Activated T-cell treated with anti-CD3 and anti-CD28 coated beads, Interleukin-2, amount 50 U/mL, for 24 hours (primary cell): ENCODE measurements around the gene H2AZ2.
"Not testable (repeated sequence)": the region's sequence is repeated elsewhere in the genome, so short reads cannot be mapped to it uniquely, and the experiment has no call there.

ENCODE experiments used
- DNase-seq: peaks from one replicate; pipeline ENCODE4 v3.0.0-alpha.2; 2020
- H3K27ac Mint-ChIP-seq: 2 replicates; pipeline ENCODE4 v1.8.0; 2020; ENCODE audit warnings: mild to moderate bottlenecking, mixed read lengths
- H3K27me3 Mint-ChIP-seq: 2 replicates; pipeline ENCODE4 v1.8.0; 2020; ENCODE audit warnings: mixed read lengths
- H3K36me3 Mint-ChIP-seq: 2 replicates; pipeline ENCODE4 v1.8.0; 2020; ENCODE audit warnings: low read depth, mixed read lengths
- H3K4me1 Mint-ChIP-seq: 2 replicates; pipeline ENCODE4 v1.8.0; 2020; ENCODE audit warnings: low read depth, mixed read lengths
- H3K4me3 Mint-ChIP-seq: 2 replicates; pipeline ENCODE4 v1.8.0; 2020; ENCODE audit warnings: mild to moderate bottlenecking, moderate library complexity, mixed read lengths
- H3K9me3 Mint-ChIP-seq: 2 replicates; pipeline ENCODE4 v1.8.0; 2020; ENCODE audit warnings: mixed read lengths

Gene H2AZ2

DNA sequence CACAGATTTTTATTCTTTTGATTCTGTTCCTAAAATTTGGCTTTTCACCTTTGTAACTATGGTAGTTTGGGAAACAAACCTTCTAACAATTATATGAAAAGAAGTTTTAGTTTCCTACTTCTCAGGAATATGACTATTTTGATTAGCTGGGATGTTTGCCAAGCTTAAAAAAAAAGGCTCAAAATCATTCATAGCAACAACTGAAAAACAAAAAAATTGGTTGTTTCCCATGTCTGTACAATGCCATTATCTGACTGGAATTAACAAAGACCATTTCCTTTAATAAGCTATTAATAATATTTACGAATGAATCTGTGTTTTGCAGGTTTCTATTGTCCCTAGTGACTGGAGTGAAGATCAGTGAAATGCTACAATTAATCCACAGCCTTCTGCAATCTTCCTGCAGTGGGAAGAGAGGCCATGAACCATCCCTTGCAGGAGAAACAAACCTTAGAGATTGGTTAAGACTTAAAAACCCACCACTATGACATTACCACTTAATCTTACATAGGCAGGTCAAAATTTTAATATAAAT is 33.2 kb upstream of the H2AZ2 start:
- DNase-seq: no peak
- H3K4me3 Mint-ChIP-seq: peak overlapping the region; percentile 87
- H3K27me3 Mint-ChIP-seq: no peaks in the 10 kb centered on the region
- peaks cover 5% of the 10 kb centered on the region for H3K9me3 Mint-ChIP-seq
- H3K36me3 Mint-ChIP-seq: peaks cover 86% of the 10 kb centered on the region
- H3K4me1 Mint-ChIP-seq: peaks cover 61% of the 10 kb centered on the region
- peak overlapping the region; percentile 55 for H3K27ac Mint-ChIP-seq

- Mint-ChIP-seq H3K4me3 (peak overlapping the region; percentile 87), H3K4me1 (peaks cover 56% of the 10 kb centered on the region), H3K27me3 (no peaks in the 10 kb centered on the region), H3K9me3 (peaks cover 5% of the 10 kb centered on the region), H3K27ac (peak overlapping the region; percentile 56), H3K36me3 (peaks cover 83% of the 10 kb centered on the region)
- DNase-seq: no peak
These were observed 32.6 kb upstream of the H2AZ2 start for GRCh38 chr7:44880317-44881018.

DNA sequence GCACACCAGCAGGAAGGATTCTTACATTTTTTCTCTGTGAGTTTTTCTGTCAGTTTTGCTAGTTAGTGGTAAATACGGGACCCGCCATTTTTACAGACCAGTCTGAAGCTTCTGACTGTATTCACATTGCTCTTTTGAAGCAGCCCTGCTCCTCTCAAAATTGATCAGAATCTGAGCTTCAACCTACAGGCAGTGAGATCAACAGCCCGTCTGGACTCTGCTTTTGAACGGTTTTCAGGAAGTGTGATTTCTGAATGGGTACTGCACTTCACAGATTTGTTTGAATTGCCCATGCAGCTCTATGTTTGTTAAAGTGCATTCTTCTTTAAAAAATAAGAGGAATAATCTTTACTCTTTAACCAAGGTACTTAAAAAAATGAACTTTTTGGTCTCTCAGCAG is 28.5 kb upstream of the H2AZ2 start:
- Mint-ChIP-seq H3K4me3 (no peak overlapping the region), H3K27ac (no peak overlapping the region), H3K36me3 (peaks cover 50% of the 10 kb centered on the region), H3K9me3 (no peaks in the 10 kb centered on the region), H3K27me3 (no peaks in the 10 kb centered on the region), H3K4me1 (peaks cover 24% of the 10 kb centered on the region)
- DNase-seq: no peak

- Mint-ChIP-seq H3K36me3 (peaks cover 38% of the 10 kb centered on the region), H3K27ac (no peak overlapping the region), H3K27me3 (no peaks in the 10 kb centered on the region), H3K4me3 (no peak overlapping the region), H3K9me3 (no peaks in the 10 kb centered on the region), H3K4me1 (peaks cover 12% of the 10 kb centered on the region)
- no peak for DNase-seq
These were observed 27.4 kb upstream of the H2AZ2 start for GRCh38 chr7:44875241-44875640.

DNA sequence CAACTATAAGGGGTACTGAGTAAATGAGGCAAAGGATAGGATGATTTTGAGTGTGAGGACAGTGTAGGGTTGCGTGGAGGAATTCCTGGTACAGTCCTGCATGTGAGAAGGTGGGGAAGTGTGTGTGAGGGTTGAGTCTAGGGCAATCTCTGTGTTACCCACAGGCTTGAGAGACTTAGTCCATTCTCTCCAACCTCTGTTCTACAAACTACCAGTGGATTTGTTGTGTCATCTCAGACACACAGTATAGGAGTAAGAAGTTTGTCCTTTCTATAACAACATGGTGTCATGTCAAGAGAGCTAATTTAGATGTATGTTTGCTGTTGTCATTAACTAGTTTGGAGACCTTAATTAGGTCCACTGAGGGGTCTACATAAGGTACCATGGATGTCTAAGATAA is 24.9 kb upstream of the H2AZ2 start:
- no peak overlapping the region for H3K4me3 Mint-ChIP-seq
- H3K4me1 Mint-ChIP-seq: peaks cover 3% of the 10 kb centered on the region
- DNase-seq: no peak
- H3K27ac Mint-ChIP-seq: no peak overlapping the region
- peaks cover 18% of the 10 kb centered on the region for H3K36me3 Mint-ChIP-seq
- H3K27me3 Mint-ChIP-seq: no peaks in the 10 kb centered on the region
- H3K9me3 Mint-ChIP-seq: no peaks in the 10 kb centered on the region

DNA sequence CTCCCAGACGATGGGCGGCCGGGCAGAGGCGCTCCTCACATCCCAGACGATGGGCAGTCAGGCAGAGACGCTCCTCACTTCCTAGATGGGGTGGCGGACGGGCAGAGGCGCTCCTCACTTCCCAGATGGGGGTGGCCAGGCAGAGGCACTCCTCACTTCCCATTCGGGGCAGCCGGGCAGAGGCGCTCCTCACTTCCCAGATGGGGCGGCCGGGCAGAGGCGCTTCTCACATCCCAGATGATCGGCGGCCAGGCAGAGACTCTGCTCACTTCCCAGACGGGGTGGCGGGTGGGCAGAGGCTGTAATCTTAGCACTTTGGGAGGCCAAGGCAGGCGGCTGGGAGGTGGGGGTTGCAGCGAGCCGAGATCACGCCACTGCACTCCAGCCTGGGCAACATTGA is 24.0 kb upstream of the H2AZ2 start:
- H3K9me3 Mint-ChIP-seq: not testable (repeated sequence)

GRCh38 chr7:44870780-44871179 is 22.9 kb upstream of the H2AZ2 start:
- H3K36me3 Mint-ChIP-seq, H3K9me3 Mint-ChIP-seq, H3K4me1 Mint-ChIP-seq, H3K27me3 Mint-ChIP-seq, H3K4me3 Mint-ChIP-seq, DNase-seq, H3K27ac Mint-ChIP-seq: not testable (repeated sequence)

More for the DNA sequence above, 24.0 kb upstream of the H2AZ2 start:
- H3K4me1 Mint-ChIP-seq, DNase-seq, H3K27ac Mint-ChIP-seq, H3K27me3 Mint-ChIP-seq, H3K4me3 Mint-ChIP-seq: not testable (repeated sequence)
- H3K36me3 Mint-ChIP-seq: peaks cover 11% of the 10 kb centered on the region

- DNase-seq, H3K27me3 Mint-ChIP-seq, H3K36me3 Mint-ChIP-seq, H3K9me3 Mint-ChIP-seq, H3K4me3 Mint-ChIP-seq, H3K4me1 Mint-ChIP-seq, H3K27ac Mint-ChIP-seq: not testable (repeated sequence)
These were observed 22.4 kb upstream of the H2AZ2 start for GRCh38 chr7:44870336-44870735.

GRCh38 chr7:44867073-44867995 is 19.4 kb upstream of the H2AZ2 start:
- no peaks in the 10 kb centered on the region for H3K36me3 Mint-ChIP-seq
- no peak overlapping the region for H3K27ac Mint-ChIP-seq
- no peak overlapping the region for H3K4me3 Mint-ChIP-seq
- no peaks in the 10 kb centered on the region for H3K9me3 Mint-ChIP-seq
- DNase-seq: no peak
- H3K27me3 Mint-ChIP-seq: peaks cover 4% of the 10 kb centered on the region
- peaks cover 7% of the 10 kb centered on the region for H3K4me1 Mint-ChIP-seq

GRCh38 chr7:44861949-44862348 is 14.1 kb upstream of the H2AZ2 start:
- not testable (repeated sequence) for H3K4me3 Mint-ChIP-seq, H3K36me3 Mint-ChIP-seq, H3K4me1 Mint-ChIP-seq, H3K27me3 Mint-ChIP-seq, H3K9me3 Mint-ChIP-seq, H3K27ac Mint-ChIP-seq, DNase-seq

DNA sequence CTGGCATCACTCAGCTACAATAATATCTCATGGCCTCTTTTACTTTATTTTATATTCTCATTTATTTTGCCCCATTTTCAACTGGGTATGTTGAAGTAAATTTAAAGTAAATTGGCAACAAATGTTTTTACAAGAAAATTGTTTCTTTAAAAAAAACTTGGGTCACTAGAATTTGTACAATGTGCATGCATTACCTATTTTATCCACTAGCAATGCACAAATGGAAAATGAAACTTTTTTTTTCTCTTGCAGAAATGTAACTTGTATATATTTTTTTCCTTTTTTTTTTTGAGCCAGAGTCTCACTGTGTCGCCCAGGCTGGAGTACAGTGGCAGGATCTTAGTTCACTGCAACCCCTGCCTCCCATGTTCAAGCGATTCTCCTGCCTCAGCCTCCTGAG is 10.3 kb upstream of the H2AZ2 start:
- H3K27me3 Mint-ChIP-seq: peaks cover 4% of the 10 kb centered on the region
- no peak overlapping the region for H3K27ac Mint-ChIP-seq
- H3K9me3 Mint-ChIP-seq: no peaks in the 10 kb centered on the region
- no peak overlapping the region for H3K4me3 Mint-ChIP-seq
- no peaks in the 10 kb centered on the region for H3K36me3 Mint-ChIP-seq
- H3K4me1 Mint-ChIP-seq: peaks cover 26% of the 10 kb centered on the region
- DNase-seq: no peak

DNA sequence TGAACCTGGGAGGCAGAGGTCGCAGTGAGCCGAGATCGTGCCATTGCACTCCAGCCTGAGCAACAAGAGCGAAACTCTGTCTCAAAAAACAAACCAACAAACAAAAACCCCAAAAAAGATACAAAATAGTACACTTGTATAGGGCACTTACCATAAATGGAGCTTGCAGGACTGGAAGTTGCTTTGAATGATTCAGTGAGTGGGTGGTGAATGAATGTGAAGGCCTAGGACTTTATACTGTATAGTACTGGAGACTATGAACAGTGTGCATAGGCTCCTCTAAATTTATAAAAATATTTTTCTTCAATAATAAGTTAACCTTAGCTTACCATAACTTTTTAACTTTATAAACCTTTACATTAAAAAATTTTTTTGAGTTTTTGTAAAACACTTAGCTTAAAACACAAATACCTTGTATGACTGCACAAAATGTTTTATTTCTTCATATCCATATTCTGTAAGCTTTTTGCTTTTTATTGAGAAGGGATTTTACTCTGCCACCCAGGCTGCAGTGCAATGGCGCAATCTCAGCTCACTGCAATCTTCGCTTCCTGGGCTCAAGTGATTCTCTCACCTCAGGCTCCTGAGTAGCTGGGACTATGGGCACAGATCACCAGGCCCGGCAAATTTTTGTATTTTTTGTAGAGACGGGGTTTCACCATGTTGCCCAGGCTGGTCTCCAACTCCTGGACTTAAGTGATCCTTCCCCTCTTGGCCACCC is 6.9 kb upstream of the H2AZ2 start:
- H3K27ac Mint-ChIP-seq: no peak overlapping the region
- no peak overlapping the region for H3K4me3 Mint-ChIP-seq
- H3K4me1 Mint-ChIP-seq: peaks cover 34% of the 10 kb centered on the region
- no peaks in the 10 kb centered on the region for H3K9me3 Mint-ChIP-seq
- no peaks in the 10 kb centered on the region for H3K36me3 Mint-ChIP-seq
- no peak for DNase-seq
- H3K27me3 Mint-ChIP-seq: no peaks in the 10 kb centered on the region

DNA sequence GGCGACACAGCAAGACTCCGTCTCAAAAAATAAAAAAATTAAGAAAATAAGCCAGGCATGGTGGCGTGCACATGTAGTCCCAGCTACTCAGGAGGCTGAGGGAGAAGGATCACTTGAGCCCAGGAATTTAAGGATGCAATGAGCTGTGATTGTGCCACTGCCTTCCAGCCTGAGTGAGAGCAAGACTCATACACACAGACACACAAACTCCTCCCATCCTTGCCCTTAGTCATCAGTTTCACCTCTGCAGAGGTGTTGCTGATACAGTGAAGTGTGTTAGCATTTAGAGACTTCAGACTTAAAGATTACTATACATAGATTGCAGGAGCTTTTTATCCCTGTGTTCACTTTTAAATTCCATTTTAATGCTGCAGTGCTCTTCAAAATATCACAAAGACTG is 5.5 kb upstream of the H2AZ2 start:
- Mint-ChIP-seq H3K27ac (no peak overlapping the region), H3K4me3 (no peak overlapping the region), H3K36me3 (peaks cover 7% of the 10 kb centered on the region), H3K27me3 (no peaks in the 10 kb centered on the region), H3K9me3 (no peaks in the 10 kb centered on the region), H3K4me1 (peaks cover 42% of the 10 kb centered on the region)
- no peak for DNase-seq

DNA sequence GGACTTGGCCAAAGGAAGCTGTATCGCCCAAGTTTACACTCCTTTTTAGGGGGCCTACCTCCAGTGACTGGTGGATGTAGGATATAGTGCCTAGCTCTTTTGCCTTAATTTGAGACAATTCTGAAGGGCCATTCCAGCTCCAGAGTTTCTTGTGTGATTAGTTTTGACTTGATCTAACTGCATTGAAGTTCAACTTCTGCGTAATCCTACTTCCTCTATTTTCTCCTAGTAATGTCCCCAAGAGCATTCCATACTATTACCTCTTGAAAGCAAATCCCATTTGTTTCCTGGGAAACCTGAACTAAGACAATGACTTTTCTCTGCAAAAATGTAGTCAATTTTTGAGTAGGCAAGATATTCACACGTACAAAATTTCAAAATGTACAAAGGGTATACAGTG is 4.7 kb upstream of the H2AZ2 start:
- H3K36me3 Mint-ChIP-seq: peaks cover 9% of the 10 kb centered on the region
- H3K4me1 Mint-ChIP-seq: peaks cover 37% of the 10 kb centered on the region
- H3K27ac Mint-ChIP-seq: no peak overlapping the region
- no peak for DNase-seq
- H3K4me3 Mint-ChIP-seq: no peak overlapping the region
- H3K9me3 Mint-ChIP-seq: no peaks in the 10 kb centered on the region
- no peaks in the 10 kb centered on the region for H3K27me3 Mint-ChIP-seq
